NCI-H2227 treated with DMSO at 0.1 percent for 48 hours (cell line): ENCODE results near the gene ANKRD13D.

ENCODE experiments used
- DNase-seq: peaks from one replicate; lab custom pipeline; 2025; lab: John Stamatoyannopoulos, UW

ANKRD13D gene

DNA sequence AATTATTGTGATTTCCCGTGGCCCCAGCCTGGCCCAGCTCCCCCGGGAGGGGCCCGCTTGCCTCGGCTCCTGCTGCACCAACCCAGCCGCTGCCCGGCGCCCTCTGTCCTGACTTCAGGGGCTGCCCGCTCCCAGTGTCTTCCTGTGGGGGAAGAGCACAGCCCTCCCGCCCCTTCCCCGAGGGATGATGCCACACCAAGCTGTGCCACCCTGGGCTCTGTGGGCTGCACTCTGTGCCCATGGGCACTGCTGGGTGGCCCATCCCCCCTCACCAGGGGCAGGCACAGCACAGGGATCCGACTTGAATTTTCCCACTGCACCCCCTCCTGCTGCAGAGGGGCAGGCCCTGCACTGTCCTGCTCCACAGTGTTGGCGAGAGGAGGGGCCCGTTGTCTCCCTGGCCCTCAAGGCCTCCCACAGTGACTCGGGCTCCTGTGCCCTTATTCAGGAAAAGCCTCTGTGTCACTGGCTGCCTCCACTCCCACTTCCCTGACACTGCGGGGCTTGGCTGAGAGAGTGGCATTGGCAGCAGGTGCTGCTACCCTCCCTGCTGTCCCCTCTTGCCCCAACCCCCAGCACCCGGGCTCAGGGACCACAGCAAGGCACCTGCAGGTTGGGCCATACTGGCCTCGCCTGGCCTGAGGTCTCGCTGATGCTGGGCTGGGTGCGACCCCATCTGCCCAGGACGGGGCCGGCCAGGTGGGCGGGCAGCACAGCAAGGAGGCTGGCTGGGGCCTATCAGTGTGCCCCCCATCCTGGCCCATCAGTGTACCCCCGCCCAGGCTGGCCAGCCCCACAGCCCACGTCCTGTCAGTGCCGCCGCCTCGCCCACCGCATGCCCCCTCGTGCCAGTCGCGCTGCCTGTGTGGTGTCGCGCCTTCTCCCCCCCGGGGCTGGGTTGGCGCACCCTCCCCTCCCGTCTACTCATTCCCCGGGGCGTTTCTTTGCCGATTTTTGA lies 3.3 kb upstream of the ANKRD13D start:
- no peak for DNase-seq

DNA sequence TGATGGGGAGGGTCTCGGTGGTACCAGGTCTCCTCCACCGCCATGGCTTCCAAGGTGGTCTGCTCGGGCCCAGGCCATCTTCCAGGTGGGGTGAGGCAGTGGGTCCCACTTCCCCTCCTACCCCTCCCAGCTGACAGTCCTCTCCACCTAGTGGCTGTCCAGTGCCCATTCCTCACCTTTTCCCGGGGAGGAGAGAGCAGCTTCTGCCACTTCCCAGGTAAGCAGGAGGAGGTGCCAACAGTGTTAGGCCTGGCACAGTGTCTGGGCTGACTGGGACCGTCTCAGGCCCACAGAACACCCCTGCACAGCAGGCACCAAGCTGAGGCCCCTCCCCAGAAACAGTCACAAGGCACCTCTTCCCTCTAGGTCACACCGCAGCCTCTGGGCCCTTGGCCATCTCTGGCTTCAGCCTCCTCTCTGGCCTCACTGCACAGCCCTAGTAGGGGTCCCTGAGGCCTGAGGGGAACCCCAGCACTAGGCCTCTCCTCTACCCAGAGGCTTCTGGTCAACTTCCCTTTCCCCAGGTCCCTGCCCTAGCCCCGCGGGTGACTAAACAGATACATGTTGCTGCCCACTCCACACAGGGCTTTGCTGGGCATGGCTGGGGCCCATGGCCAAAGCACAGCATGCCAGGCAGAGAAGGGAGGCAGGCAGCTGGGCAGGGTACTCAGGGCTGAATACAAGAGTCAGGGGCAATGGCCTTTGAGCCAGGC lies 2.3 kb upstream of the ANKRD13D start:
- DNase-seq: no peak

GRCh38 chr11:67287355-67288197 lies 1.5 kb upstream of the ANKRD13D start:
- no peak for DNase-seq

- no peak for DNase-seq
Observed at GRCh38 chr11:67288198-67288451, 978 bp upstream of the ANKRD13D start.

- peak; percentile 84 for DNase-seq
Observed at GRCh38 chr11:67288452-67289225, 464 bp upstream of the ANKRD13D start.

DNA sequence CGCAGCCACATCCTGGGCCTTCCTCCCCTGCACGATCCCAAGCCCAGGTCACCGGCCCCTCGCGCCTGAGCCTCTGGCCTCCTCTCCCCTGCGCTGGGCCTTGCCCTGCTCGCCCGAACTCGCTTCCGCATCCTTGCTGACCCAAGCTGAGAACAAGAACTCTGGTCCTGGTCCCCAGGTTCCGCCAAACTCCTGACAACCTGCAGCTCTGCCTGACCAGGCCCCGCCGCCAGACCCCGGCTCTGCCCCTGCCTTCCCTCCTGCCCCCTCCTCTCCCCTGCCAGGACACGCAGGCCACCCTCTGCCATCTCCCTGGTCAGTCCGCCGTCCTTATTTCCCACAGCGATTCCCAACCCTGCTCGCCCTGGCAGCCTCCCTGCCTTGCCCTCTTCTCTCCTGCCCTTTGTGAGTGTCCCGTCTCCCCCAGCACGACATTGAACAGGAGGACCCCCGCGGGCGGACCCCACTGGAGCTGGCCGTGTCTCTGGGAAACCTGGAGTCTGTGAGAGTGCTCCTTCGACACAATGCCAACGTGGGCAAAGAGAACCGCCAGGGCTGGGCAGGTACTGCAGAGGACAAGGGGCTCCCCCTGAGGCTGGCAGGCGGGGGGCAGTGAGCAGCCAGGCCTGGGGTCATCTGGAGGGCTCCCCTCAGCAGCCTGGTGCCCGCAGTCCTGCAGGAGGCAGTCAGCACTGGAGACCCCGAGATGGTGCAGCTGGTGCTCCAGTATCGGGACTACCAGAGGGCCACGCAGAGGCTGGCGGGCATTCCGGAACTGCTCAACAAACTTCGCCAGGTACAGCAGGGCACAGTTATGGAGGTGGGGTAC lies 762 bp downstream of the ANKRD13D start:
- no peak for DNase-seq

DNA sequence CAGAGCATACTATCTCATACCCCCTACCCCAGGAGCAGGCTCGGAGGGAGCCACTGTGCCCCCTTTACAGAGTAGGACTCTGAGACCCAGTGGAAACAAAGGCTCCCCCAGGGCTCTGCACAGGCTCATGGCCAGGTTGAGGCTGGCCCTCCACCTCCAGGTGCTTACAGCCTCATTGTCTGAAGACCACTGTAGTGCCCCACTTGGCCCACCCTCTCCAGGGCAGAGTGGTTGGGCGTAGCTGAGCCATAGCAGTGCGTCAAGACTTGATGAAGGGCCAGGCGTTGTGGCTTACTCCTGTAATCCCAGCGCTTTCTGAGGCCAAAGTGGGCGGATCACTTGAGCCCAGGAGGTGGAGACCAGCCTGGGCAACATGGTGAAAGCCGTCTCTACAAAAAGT lies 1.7 kb downstream of the ANKRD13D start:
- DNase-seq: no peak

DNA sequence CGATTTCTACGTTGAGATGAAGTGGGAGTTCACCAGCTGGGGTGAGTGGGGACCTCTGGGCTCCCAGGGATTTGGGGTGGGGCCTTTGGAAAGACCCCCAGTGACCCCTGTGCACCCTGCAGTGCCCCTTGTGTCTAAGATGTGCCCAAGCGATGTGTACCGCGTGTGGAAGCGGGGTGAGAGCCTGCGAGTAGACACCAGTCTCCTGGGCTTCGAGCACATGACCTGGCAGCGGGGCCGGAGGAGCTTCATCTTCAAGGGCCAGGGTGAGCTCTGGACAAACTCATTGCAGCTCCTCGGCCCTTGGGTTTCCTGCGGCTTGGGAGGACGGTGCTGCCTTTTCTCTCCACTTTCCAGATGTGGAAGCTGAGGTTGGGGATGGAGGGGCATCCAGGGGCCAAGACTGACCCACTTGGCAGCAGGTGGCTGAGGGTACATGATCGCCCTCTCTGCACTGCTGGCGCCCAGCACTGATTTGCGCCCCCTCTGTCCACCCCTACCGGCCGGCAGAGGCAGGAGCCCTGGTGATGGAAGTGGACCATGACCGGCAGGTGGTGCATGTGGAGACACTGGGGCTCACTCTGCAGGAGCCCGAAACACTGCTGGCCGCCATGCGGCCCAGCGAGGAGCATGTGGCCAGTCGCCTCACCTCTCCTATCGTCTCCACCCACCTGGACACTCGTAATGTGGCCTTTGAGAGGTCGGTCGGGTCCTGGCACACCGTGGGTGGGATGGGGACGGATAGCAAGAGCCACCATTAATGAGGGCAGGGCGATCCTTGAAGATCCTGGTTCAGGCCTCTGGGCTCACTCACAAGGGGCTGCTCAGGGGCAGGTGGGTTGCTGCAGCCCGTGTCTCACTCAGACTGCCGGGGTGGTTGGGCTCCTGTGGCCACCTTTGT lies 2.6 kb downstream of the ANKRD13D start:
- DNase-seq: no peak

DNA sequence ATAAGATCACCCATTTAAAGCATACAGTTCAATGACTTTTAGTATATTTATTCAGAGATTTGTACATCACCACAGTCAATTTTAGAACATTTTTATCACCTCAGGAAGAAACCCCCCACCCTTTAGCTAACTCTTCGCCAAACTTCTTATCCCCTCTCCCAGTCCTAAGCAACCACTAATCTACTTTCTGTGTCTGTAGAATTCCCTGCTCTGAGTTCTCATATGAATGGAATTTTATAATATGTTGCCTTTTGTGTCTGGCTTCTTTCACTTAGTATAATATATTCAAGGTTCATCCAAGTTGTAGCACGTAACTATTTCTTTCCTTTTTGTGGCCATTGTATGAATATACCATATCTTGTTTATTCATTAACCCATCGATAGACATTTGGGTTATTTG lies 3.6 kb downstream of the ANKRD13D start:
- DNase-seq: no peak

DNA sequence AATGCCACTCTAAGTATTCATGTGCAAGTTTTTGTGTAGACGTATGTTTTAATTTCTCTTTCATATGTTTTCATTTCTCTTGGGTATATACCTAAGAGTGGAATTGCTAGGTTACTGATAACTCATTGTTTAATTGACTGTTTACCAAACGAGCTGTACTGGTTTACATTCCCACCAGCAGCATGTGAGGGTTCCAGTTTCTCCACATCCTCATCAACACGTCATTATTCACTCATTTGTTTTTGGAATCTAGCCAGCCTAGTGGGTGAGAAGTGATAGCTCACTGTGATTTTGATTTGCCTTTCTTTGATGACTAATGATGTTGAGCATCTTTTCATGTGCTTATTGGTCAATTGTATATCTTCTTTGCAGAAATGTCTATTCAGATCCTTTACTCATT lies 4.0 kb downstream of the ANKRD13D start:
- no peak for DNase-seq

- no peak for DNase-seq
Observed at GRCh38 chr11:67295846-67296245, 6.7 kb downstream of the ANKRD13D start.

GRCh38 chr11:67298786-67299185 lies 9.7 kb downstream of the ANKRD13D start:
- no peak for DNase-seq

DNA sequence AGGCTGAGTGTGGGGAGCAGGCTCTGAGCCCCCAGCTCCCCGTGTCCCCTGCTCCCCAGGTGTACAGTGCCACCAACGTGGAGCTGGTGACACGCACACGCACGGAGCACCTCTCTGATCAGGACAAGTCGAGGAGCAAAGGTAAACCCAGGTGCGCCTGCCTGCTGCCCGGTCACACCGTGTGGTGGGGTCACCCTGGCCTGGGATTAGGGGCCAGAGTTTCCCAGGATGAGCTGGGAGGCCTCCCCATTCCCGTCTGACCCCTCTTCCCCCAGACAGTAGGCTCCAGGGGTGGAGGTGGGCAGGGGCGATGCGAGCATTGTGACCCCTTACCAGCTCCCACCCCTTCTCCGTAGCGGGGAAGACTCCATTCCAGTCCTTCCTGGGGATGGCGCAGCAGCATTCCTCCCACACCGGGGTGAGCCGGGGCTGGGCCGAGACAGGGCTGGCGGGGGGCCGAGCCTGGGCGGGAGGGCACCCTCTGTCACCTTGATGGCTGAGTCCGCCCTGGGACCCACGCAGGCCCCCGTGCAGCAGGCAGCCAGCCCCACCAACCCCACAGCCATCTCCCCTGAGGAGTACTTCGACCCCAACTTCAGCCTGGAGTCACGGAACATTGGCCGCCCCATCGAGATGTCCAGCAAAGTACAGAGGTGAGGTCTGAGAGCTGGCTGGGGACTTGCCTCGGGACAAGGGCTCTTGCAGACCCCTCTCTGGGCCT lies 10.5 kb downstream of the ANKRD13D start:
- no peak for DNase-seq

- no peak for DNase-seq
Observed at GRCh38 chr11:67300256-67300755, 11.2 kb downstream of the ANKRD13D start.

- DNase-seq: no peak
Observed at GRCh38 chr11:67300756-67301312, 11.7 kb downstream of the ANKRD13D start.

GRCh38 chr11:67301313-67301921 lies 12.3 kb downstream of the ANKRD13D start:
- no peak for DNase-seq

- DNase-seq: peak; percentile 50
Observed at GRCh38 chr11:67301951-67302516, 12.9 kb downstream of the ANKRD13D start.
